Heart left ventricle (tissue), 16 donors: ENCODE results near the gene HRAS. TPM values are rescaled to one million over a fixed set of nuclear protein-coding genes. Genes with fewer than 3 reads are reported as not detected.

ENCODE experiments used
- ATAC-seq, 4 donors: fragments of 200-7000 bp; cut with Tn5 transposase; one replicate each; pipeline ENCODE4 v1.9.1; 2020 to 2022; ENCODE audit warnings: moderate library complexity in 4 of 4, mild to moderate bottlenecking in 3 of 4, moderate number of reproducible peaks in 1 of 4
- DNase-seq, 5 donors: peaks; one replicate each; pipeline ENCODE4 v3.0.0-alpha.2; 2020
- H3K27ac ChIP-seq, 12 donors: fragments of 200-600 bp; sonication (generic) in 4 of 12; one replicate each; pipeline versions ENCODE4 v1.5.0 to v1.8.0; 2016 to 2022; ENCODE audit warnings: mild to moderate bottlenecking in 2 of 12
- H3K27me3 ChIP-seq, 9 donors: fragments of 200-600 bp; sonication (generic) in 2 of 9; one replicate each; pipeline versions ENCODE4 v1.5.1 to v1.8.0; 2016 to 2022; ENCODE audit warnings: mild to moderate bottlenecking in 3 of 9
- H3K36me3 ChIP-seq, 9 donors: fragments of 200-600 bp; sonication (generic) in 2 of 9; one replicate each; pipeline versions ENCODE4 v1.5.0 to v1.8.0; 2018 to 2022; ENCODE audit warnings: mild to moderate bottlenecking in 2 of 9
- H3K4me1 ChIP-seq, 12 donors: fragments of 200-600 bp; sonication (generic) in 4 of 12; one replicate each; pipeline versions ENCODE4 v1.5.0 to v1.8.0; 2016 to 2022; ENCODE audit warnings: mild to moderate bottlenecking in 3 of 12
- H3K4me3 ChIP-seq, 12 donors: fragments of 200-600 bp; sonication (generic) in 4 of 12; one replicate each; pipeline versions ENCODE4 v1.5.0 to v1.8.0; 2017 to 2022; ENCODE audit warnings: mild to moderate bottlenecking in 9 of 12, moderate library complexity in 4 of 12
- H3K9me3 ChIP-seq, 12 donors: fragments of 200-600 bp; sonication (generic) in 4 of 12; one replicate each; pipeline versions ENCODE4 v1.5.0 to v1.8.0; 2016 to 2022; ENCODE audit warnings: mild to moderate bottlenecking in 1 of 12
- POLR2A ChIP-seq, 2 donors: fragments of 450-650 bp; IDR thresholded peaks; one replicate each; pipeline ENCODE4 v1.6.1; 2017; ENCODE audit warnings: antibody characterized with exemption in 2 of 2, mild to moderate bottlenecking in 2 of 2, moderate library complexity in 2 of 2
- WGBS, 4 donors: extraction: QIAGEN DNeasy Blood & Tissue Kit in 2 of 4; methylation state at CpG; one replicate each; pipeline versions ENCODE4 v1.1.5 to v1.1.7; 2013 to 2018; 5-methylcytosine and 5-hydroxymethylcytosine counted together
- intact Hi-C, 10 donors: fragments of 100-400 bp; cut with DNase I; formaldehyde crosslinking; loops; one replicate each; pipeline versions ENCODE4 v1.11.1 to v1.14.2; 2022
- polyA plus RNA-seq, 2 donors: library from polyadenylated mRNA; stranded (reverse); fragments of 200-250 nt; gene quantifications; one replicate each; pipeline ENCODE4 v1.2.3, GENCODE V29; 2013
- total RNA-seq, 9 donors: library from RNA; depleted of rRNA in 2 of 9; stranded (reverse); fragments of >200 nt in 2 of 9; fragmentation: NEBNext Ultra II Directional in 3 of 9; extraction: Animal tissue kit (Norgen Biotek cat#: 25700) in 3 of 9; gene quantifications; one replicate each; pipeline versions ENCODE4 v1.1.0 to v1.2.4, GENCODE V29; 2016 to 2023
- TF ChIP-seq, protein P1 (sequence below), 12 donors: fragments of 200-600 bp; sonication (generic) in 4 of 12; IDR thresholded peaks; one replicate each; pipeline versions ENCODE4 v1.5.0 to v1.8.0; 2018 to 2022; ENCODE audit warnings: antibody characterized with exemption in 12 of 12, mild to moderate bottlenecking in 5 of 12
- donor health status: ischemic (EF 13 %, LVEDD 7.1; RV severe dilation, severe dysfunction).
- donor health status: healthy with polysubstance abuse.
- donor health status: DM: no; HTN: yes; CAD: no.
- donor health status: DM: no; HTN: no; CAD: no.
- donor health status: ischemic (EF 25% LVEDD 6.9; RV normal size, moderate dysfunction).
- donor health status: ischemic (EF 25% LVEDD 5.7; RV mildly dilated, moderate dysfunction).
- donor health status: healthy.
- donor health status: DM: yes; HTN: yes; CAD: no.
- donor health status: ischemic (EF 35%, LVEDD 5.7; RV mildly dilated, moderate dysfunction).
- donor health status: nonischemic (EF 11% LVEDD 7.7; RV severe dilation, severe dysfunction).
- donor health status: DM: yes; HTN: yes; CAD: no.
- donor health status: PGD.
- donor health status: ischemic (EF 29% LVEDD 5.4; RV normal size, mild dysfunction).
- donor health status: nonischemic (EF 23%, LVEDD 6.1; RV moderate dilation, normal function).

HRAS gene
- total and polyA plus RNA-seq, 11 donors = 44.0 to 99.3 (median 59.8) TPM

DNA sequence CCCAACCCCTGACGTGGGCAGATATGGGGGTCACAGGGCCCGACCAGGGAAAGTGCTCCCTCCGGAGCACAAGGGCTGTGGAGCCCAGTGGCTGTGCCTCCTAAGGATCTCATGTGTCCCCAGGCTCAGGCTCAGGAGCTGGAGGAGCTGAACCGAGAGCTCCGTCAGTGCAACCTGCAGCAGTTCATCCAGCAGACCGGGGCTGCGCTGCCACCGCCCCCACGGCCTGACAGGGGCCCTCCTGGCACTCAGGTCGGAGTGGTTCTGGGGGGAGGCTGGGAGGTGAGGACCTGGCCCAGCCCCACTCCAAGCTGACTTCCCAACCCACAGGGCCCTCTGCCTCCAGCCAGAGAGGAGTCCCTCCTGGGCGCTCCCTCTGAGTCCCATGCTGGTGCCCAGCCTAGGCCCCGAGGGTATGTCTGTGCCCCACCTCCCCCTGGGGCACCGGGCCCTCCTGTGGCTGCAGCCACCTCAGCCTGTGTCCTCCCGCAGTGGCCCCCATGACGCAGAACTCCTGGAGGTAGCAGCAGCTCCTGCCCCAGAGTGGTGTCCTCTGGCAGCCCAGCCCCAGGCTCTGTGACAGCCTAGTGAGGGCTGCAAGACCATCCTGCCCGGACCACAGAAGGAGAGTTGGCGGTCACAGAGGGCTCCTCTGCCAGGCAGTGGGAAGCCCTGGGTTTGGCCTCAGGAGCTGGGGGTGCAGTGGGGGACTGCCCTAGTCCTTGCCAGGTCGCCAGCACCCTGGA, 27.9 kb upstream of the HRAS start:
- TF ChIP-seq, protein P1, sequence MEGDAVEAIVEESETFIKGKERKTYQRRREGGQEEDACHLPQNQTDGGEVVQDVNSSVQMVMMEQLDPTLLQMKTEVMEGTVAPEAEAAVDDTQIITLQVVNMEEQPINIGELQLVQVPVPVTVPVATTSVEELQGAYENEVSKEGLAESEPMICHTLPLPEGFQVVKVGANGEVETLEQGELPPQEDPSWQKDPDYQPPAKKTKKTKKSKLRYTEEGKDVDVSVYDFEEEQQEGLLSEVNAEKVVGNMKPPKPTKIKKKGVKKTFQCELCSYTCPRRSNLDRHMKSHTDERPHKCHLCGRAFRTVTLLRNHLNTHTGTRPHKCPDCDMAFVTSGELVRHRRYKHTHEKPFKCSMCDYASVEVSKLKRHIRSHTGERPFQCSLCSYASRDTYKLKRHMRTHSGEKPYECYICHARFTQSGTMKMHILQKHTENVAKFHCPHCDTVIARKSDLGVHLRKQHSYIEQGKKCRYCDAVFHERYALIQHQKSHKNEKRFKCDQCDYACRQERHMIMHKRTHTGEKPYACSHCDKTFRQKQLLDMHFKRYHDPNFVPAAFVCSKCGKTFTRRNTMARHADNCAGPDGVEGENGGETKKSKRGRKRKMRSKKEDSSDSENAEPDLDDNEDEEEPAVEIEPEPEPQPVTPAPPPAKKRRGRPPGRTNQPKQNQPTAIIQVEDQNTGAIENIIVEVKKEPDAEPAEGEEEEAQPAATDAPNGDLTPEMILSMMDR (IDR thresholded peaks at IDR 0.05) = no peak
- no peak for TF ChIP-seq POLR2A (IDR thresholded peaks at IDR 0.05)
- peak in 1 of 5 donors; percentile 18 for DNase-seq

DNA sequence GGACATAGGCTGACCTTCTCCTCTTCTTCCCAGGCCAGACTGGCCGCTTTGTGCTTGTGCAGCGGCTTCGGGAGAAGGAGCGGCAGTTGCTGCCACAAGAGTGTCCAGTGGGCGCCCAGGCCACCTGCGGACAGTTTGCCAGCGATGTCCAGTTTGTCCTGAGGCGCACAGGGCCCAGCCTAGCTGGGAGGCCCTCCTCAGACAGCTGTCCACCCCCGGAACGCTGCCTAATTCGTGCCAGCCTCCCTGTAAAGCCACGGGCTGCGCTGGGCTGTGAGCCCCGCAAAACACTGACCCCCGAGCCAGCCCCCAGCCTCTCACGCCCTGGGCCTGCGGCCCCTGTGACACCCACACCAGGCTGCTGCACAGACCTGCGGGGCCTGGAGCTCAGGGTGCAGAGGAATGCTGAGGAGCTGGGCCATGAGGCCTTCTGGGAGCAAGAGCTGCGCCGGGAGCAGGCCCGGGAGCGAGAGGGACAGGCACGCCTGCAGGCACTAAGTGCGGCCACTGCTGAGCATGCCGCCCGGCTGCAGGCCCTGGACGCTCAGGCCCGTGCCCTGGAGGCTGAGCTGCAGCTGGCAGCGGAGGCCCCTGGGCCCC, 26.8 kb upstream of the HRAS start:
- peak overlapping the region in 3 of 12 donors; percentile 67 to 96 (median 79) for H3K4me3 ChIP-seq
- DNase-seq (peak in 2 of 5 donors; percentile 22 to 54), ATAC-seq (no peak)
- no peaks in the 10 kb centered on the region for H3K36me3 ChIP-seq
- no peaks in the 10 kb centered on the region for H3K9me3 ChIP-seq
- intact Hi-C loops = no loop called here
- H3K27ac ChIP-seq = no peak overlapping the region
- WGBS, 4 donors = 94 to 98% (median 96%) methylated on average over 23 to 29 of the region's 29 CpGs
- H3K4me1 ChIP-seq = peaks cover 0 to 28% (median 12%) of the 10 kb centered on the region in 12 donors
- H3K27me3 ChIP-seq = peaks cover 0 to 25% (median 14%) of the 10 kb centered on the region in 9 donors
- no peak for TF ChIP-seq POLR2A (IDR thresholded peaks at IDR 0.05)
- TF ChIP-seq, protein P1 (IDR thresholded peaks at IDR 0.05) = no peak

More for the DNA sequence above, 27.9 kb upstream of the HRAS start:
- Histone ChIP-seq H3K9me3 (no peaks in the 10 kb centered on the region), H3K4me3 (no peak overlapping the region), H3K36me3 (no peaks in the 10 kb centered on the region), H3K27me3 (peaks cover 0 to 15% (median 10%) of the 10 kb centered on the region in 9 donors), H3K4me1 (peaks cover 0 to 38% (median 16%) of the 10 kb centered on the region in 12 donors), H3K27ac (no peak overlapping the region)
- ATAC-seq = no peak
- intact Hi-C loops = no loop called here
- WGBS, 4 donors = 81 to 94% (median 92%) methylated on average over 11 to 18 of the region's 18 CpGs

DNA sequence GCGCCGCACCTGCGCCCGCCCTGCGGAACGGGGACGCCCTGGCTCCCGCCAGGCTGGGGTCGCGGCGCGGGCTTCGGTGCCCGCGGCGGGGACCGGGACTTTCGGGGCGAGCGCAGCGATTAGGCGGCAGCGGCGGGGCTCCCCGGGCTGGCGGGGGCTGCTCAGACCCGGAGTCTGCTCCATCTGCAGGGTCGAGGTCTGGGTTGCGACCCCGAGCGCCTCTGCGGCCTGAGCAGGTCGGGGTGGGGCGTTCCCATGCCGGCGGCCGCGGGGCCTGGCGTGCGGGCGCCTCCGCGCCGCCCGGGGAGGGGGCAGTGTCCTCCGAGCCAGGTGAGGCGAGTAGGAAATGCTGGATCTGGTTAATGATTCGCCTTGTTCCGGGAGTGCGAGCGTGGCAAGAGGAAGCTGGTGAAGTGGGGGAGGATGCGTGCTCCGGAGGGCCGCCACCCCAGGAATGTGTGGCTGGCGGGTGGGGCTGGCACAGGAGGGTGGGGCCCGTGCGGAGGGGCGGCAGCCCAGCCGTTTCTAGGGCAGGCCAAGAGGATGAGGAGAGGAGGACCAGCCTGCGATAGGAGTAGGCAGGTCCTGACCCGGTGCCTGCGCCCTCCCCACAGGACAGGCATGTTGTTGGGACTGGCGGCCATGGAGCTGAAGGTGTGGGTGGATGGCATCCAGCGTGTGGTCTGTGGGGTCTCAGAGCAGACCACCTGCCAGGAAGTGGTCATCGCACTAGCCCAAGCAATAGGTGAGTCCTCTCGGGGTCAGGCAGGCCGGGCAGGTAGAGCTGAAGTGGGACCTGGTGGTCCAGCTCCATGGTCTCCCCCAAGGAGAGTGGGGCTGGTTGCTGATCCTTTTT, 26.0 kb upstream of the HRAS start:
- ATAC-seq (peak in 2 of 4 donors; percentile 1 to 2), DNase-seq (peak in 3 of 5 donors; percentile 22 to 63 (median 30))
- TF ChIP-seq, protein P1 (IDR thresholded peaks at IDR 0.05) = no peak
- no peak for TF ChIP-seq POLR2A (IDR thresholded peaks at IDR 0.05)

More for the DNA sequence above, 26.0 kb upstream of the HRAS start:
- intact Hi-C loops = no loop called here
- Histone ChIP-seq H3K27me3 (peaks cover 7 to 33% (median 22%) of the 10 kb centered on the region in 9 donors), H3K9me3 (no peaks in the 10 kb centered on the region), H3K27ac (peak overlapping the region in 5 of 12 donors; percentile 24 to 60 (median 42)), H3K36me3 (no peaks in the 10 kb centered on the region), H3K4me1 (peaks cover 0 to 23% (median 11%) of the 10 kb centered on the region in 12 donors), H3K4me3 (peak overlapping the region; percentile 64 to 96 (median 80))
- WGBS, 4 donors = 9 to 15% (median 10%) methylated on average over 20 to 67 of the region's 67 CpGs
